Activated CD8-positive, alpha-beta memory T cell treated with anti-CD3 and anti-CD28 coated beads, Interleukin-2, amount 10 ng/mL, durations not matched to agents 7 days and 5 days (primary cell): ENCODE results near the gene PCDH9. TPM values are rescaled to one million over a fixed set of nuclear protein-coding genes. Genes with fewer than 3 reads are reported as not detected.

Source experiments
- ATAC-seq: fragments of 150-1000 bp; cut with Tn5 transposase; one replicate; pipeline ENCODE4 v1.10.0; 2021; ENCODE audit warnings: moderate library complexity
- CTCF ChIA-PET: fragments of 350-600 bp; sonication (Branson Sonifier 250); formaldehyde crosslinking; loops from one replicate; lab custom pipeline; 2021; ENCODE audit warnings: antibody characterized with exemption; lab: Charles Lee
- DNase-seq: peaks from one replicate; pipeline ENCODE4 v3.0.0-alpha.2; 2020
- H3K27ac Mint-ChIP-seq: one replicate; pipeline ENCODE4 v1.8.0; 2021; ENCODE audit warnings: mild to moderate bottlenecking, mixed read lengths
- H3K27me3 Mint-ChIP-seq: one replicate; pipeline ENCODE4 v1.8.0; 2021; ENCODE audit warnings: mixed read lengths
- H3K36me3 Mint-ChIP-seq: one replicate; pipeline ENCODE4 v1.8.0; 2021; ENCODE audit warnings: mild to moderate bottlenecking, mixed read lengths
- H3K4me1 Mint-ChIP-seq: one replicate; pipeline ENCODE4 v1.8.0; 2021; ENCODE audit warnings: mixed read lengths
- H3K4me3 Mint-ChIP-seq: one replicate; pipeline ENCODE4 v1.8.0; 2021; ENCODE audit warnings: mild to moderate bottlenecking, moderate library complexity, mixed read lengths
- H3K9me3 Mint-ChIP-seq: one replicate; pipeline ENCODE4 v1.8.0; 2022; ENCODE audit warnings: low read depth, mixed read lengths
- total RNA-seq, 2 experiments: library from RNA; stranded (reverse); gene quantifications; one replicate each; pipeline ENCODE4 v1.2.3, GENCODE V29; 2021

Gene PCDH9
- total RNA-seq, 2 experiments from 2014 or later = 0.14 to 0.15 TPM

DNA sequence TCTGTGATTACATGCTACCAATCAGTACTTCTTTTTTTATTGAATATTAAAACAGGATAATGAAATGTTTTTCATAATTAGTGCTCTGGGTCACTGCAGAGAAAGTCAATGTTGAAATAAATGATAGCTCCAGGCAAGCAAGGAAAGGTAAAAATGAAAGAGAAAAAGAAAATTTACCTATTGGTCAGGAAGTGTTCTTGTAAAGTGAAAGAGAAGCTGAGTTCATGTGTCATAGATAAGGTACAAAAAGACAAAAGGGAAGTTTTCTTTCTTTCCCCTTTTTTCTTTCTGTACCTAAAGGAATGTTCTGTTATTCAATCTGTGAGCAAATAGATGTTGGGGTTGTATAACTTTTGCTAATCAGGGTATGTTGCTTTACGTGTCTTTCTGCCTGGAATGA lies 197.0 kb downstream of the PCDH9 start:
- no peak for DNase-seq

DNA sequence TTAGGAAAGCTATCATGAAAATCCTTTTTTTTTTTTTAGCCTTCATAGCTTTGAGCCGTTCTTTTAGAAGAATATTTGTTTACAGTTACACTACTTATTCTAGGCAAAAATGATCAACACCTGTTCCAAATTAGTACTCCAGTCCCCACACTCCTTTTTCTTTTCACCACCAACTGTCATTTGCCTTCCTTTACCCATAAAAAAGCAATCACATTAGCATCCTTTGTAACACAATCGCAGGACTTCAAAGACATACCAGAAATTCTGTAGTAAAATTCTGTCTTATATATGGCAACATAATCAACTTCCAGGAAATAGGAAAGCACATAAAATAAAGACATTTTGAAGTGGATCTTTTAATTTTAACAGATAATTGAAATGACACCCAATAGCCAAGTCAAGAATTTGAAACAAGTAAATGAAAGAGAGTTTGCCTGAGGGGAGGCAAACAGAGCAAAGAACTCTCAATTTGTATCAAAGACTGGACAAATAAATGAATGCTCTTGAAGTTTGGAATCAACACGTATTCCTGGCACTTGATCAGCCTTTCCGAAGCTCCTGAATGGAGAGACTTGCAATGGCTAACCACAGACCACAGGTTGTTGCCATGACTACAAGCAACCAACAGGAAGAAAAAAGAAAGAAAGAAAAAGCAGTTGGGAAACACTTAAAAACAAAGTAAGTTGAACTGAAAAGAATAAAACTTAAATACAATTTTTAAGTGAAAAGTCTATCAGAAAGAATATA lies 206.8 kb downstream of the PCDH9 start:
- Mint-ChIP-seq H3K4me1 (no peaks in the 10 kb centered on the region), H3K4me3 (no peak overlapping the region), H3K27ac (no peak overlapping the region), H3K36me3 (no peaks in the 10 kb centered on the region), H3K9me3 (peaks cover 4% of the 10 kb centered on the region), H3K27me3 (no peaks in the 10 kb centered on the region)
- DNase-seq (no peak), ATAC-seq (no peak)
- CTCF ChIA-PET = no interaction called here

More for the DNA sequence above, 197.0 kb downstream of the PCDH9 start:
- no peak overlapping the region for H3K27ac Mint-ChIP-seq
- H3K4me1 Mint-ChIP-seq = no peaks in the 10 kb centered on the region
- H3K4me3 Mint-ChIP-seq = no peak overlapping the region
- peaks cover 1% of the 10 kb centered on the region for H3K9me3 Mint-ChIP-seq
- H3K27me3 Mint-ChIP-seq = no peaks in the 10 kb centered on the region
- CTCF ChIA-PET = no interaction called here
- H3K36me3 Mint-ChIP-seq = no peaks in the 10 kb centered on the region
- no peak for ATAC-seq

DNA sequence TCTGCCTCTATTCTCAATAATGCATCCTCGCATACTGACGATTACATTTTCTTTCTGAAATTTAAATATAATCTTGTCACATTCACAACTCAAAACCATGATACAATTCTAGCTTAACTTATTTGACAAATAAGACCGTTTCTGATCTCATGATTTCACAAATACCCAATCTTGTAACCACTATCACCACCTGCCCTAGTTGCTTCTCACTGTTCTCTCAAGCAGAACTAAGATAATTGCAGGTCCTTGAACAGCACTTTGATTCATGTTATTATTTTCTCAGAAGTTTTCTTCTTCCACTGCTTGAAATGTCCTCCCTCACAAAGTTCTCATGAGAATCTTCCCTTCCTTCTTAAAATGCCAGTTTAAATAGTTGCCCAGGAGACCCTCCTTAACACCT lies 211.4 kb downstream of the PCDH9 start:
- no peak for DNase-seq
- Mint-ChIP-seq H3K4me3 (no peak overlapping the region), H3K27me3 (no peaks in the 10 kb centered on the region), H3K36me3 (no peaks in the 10 kb centered on the region), H3K9me3 (peaks cover 9% of the 10 kb centered on the region), H3K4me1 (no peaks in the 10 kb centered on the region), H3K27ac (no peak overlapping the region)
- no peak for ATAC-seq
- CTCF ChIA-PET = no interaction called here

DNA sequence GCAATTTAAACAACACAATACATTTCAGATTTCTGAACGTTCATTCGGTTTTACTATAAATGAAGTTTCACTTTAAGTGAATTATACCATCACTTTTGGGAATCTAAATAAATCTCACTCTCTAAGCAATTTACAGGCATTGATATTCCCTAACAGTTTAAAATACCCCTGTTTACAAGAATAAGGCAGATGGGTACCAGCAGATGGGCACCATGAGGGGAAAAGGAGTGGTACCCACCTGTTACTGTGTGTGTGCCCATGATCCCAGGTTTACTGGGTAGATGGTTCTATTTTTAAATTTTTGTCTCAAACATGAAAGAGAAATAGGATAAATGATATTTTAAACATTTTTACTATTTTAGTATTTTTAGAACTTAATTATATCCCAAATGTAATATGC lies 212.9 kb downstream of the PCDH9 start:
- no peaks in the 10 kb centered on the region for H3K27me3 Mint-ChIP-seq
- H3K4me3 Mint-ChIP-seq = no peak overlapping the region
- no peak for ATAC-seq
- no peak overlapping the region for H3K27ac Mint-ChIP-seq
- CTCF ChIA-PET = no interaction called here
- no peak for DNase-seq
- H3K9me3 Mint-ChIP-seq = peaks cover 12% of the 10 kb centered on the region
- no peaks in the 10 kb centered on the region for H3K4me1 Mint-ChIP-seq
- H3K36me3 Mint-ChIP-seq = no peaks in the 10 kb centered on the region

DNA sequence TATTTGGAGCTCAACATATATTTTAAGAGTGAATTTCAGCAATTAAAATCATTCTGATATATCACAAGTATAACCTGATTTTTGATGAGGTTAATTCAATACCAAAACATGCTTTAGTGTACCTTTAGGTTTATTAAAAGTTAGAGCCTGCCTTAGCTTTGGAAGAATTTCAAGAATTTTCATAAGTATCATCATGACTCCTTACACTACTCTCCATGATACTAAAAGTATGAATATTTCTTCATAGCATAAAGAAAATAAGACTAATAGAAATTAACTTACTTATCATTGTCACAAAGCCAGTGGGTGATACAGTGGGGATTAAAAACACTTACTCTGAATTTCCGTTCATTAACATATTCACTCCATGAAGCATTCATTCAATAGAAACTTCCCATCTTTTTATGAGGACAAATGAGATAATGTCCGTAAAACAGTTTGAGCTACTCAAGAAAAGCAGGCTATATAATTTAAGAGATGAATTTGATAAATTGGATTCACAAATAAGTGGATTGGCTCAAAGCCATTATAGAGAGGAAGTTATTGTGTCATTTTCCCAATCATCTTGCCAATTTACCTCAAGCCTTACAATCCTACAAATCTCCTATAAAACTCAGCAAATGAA lies 214.0 kb downstream of the PCDH9 start:
- Mint-ChIP-seq H3K9me3 (peaks cover 12% of the 10 kb centered on the region), H3K36me3 (no peaks in the 10 kb centered on the region), H3K4me1 (no peaks in the 10 kb centered on the region), H3K27ac (no peak overlapping the region), H3K27me3 (no peaks in the 10 kb centered on the region), H3K4me3 (no peak overlapping the region)
- CTCF ChIA-PET = no interaction called here
- no peak for DNase-seq
- ATAC-seq = no peak

DNA sequence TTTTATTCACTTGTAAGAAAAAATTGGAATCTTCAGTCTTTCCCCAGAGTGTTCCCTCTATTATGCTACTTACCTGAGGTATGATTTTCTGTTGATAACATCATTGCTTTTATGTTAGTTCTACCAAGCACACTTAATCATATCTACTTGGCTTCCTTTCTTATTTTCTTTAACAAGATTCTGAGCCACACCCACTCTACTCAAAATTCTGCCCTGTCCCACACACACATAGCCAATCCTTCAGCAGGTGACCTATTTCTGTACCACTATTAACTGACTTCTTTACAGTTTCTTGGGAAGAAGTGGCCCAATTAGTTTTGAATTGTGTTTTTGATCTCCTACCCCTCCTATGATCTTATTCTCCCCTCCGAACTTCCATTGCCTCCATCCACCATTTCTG lies 215.7 kb downstream of the PCDH9 start:
- peaks cover 12% of the 10 kb centered on the region for H3K9me3 Mint-ChIP-seq
- H3K36me3 Mint-ChIP-seq = no peaks in the 10 kb centered on the region
- no peak overlapping the region for H3K4me3 Mint-ChIP-seq
- H3K27me3 Mint-ChIP-seq = no peaks in the 10 kb centered on the region
- ATAC-seq (no peak), DNase-seq (no peak)
- H3K27ac Mint-ChIP-seq = no peak overlapping the region
- H3K4me1 Mint-ChIP-seq = no peaks in the 10 kb centered on the region
- CTCF ChIA-PET = no interaction called here

DNA sequence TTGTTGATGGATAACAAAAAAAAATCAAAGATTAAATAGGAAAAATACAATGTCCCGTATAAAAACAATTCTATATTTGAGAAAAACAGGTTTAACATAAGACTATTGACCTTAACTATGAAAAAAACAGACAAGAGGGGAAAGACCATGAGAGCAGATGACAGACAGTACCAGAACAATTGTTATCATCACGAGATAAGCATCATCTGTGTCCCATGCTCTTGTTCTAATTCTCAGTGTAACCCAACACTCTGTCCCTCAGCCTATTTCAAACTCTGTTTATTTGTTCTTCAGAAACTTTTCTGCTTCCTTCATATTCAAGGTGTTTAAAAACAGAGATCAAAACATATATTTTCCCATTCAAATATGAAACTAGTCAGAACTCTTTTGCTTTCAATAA lies 216.4 kb downstream of the PCDH9 start:
- ATAC-seq = no peak
- no peak for DNase-seq
- peaks cover 9% of the 10 kb centered on the region for H3K9me3 Mint-ChIP-seq
- no peaks in the 10 kb centered on the region for H3K27me3 Mint-ChIP-seq
- H3K27ac Mint-ChIP-seq = no peak overlapping the region
- CTCF ChIA-PET = no interaction called here
- H3K36me3 Mint-ChIP-seq = no peaks in the 10 kb centered on the region
- H3K4me1 Mint-ChIP-seq = no peaks in the 10 kb centered on the region
- no peak overlapping the region for H3K4me3 Mint-ChIP-seq

DNA sequence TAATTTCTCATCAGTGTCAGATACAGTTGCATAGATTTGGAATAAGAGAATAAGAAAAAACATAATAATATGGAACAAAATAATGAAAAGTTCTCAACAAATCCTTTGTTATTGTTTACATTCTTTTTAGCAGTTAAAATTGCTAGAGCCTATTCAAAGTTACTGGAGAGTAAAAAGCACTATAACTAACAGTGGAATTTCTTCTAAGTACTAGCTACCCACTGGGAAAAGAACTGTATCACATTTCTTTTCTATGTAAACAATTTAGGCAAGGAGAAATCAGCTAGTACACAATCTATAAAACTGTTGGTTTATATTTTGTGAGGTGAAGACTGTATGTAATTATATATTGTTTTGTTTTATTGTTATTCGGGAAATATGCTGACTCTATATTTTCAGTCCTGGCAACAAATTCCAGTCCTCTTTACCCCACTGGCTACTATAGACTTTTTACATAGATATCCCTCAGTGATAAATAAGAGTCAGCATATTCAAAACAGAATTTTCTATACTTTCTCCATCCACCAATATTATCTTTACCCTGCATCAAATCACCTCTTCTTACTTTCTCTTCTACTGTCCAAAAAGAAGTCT lies 222.0 kb downstream of the PCDH9 start:
- Mint-ChIP-seq H3K4me3 (no peak overlapping the region), H3K27ac (no peak overlapping the region), H3K9me3 (peaks cover 5% of the 10 kb centered on the region), H3K4me1 (no peaks in the 10 kb centered on the region), H3K27me3 (no peaks in the 10 kb centered on the region), H3K36me3 (no peaks in the 10 kb centered on the region)
- CTCF ChIA-PET = no interaction called here
- ATAC-seq = no peak
- no peak for DNase-seq

DNA sequence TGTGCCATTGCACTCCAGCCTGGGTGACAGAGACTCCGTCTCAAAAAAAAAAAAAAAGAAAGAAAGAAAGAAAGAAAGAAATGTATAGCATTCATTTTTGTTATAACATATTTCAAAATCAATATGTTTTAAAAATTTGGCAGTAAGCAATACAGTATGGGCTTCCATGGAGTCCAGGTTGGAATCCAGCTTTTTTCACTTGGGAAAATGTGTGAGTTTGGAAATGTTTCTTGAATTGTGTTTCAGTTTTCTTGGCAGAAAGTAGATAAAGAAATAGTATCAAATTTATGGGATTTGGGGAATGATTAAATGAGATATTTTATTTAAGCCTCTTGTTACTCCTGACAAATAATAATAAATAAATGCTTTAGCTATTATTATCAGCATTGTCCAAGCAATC lies 225.6 kb downstream of the PCDH9 start:
- H3K9me3 Mint-ChIP-seq = peaks cover 3% of the 10 kb centered on the region
- no peak overlapping the region for H3K4me3 Mint-ChIP-seq
- ATAC-seq (no peak), DNase-seq (no peak)
- H3K36me3 Mint-ChIP-seq = no peaks in the 10 kb centered on the region
- H3K27ac Mint-ChIP-seq = no peak overlapping the region
- H3K4me1 Mint-ChIP-seq = no peaks in the 10 kb centered on the region
- CTCF ChIA-PET = no interaction called here
- no peaks in the 10 kb centered on the region for H3K27me3 Mint-ChIP-seq

DNA sequence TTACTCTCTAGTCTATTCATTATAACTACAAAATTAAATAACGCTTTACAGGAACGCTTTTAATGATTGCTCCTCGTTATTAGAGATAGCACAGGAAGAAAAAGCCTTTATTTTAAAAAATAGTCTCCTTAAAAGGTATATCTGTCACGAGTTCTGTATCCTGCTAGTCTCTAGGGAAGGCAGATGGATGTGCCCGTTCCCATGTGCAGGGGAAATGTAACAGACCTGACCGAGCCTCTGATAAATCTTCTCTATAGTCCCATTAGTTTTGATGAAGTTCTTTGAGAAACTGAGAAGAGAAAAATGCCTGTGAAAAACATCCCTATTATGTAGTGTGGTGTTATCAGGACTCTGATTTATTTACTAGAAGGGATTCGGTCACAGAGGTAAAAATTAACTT lies 226.4 kb downstream of the PCDH9 start:
- H3K27me3 Mint-ChIP-seq = no peaks in the 10 kb centered on the region
- H3K4me1 Mint-ChIP-seq = no peaks in the 10 kb centered on the region
- no peak overlapping the region for H3K27ac Mint-ChIP-seq
- ATAC-seq = no peak
- H3K36me3 Mint-ChIP-seq = no peaks in the 10 kb centered on the region
- DNase-seq = no peak
- CTCF ChIA-PET = no interaction called here
- no peak overlapping the region for H3K4me3 Mint-ChIP-seq
- H3K9me3 Mint-ChIP-seq = peaks cover 6% of the 10 kb centered on the region

DNA sequence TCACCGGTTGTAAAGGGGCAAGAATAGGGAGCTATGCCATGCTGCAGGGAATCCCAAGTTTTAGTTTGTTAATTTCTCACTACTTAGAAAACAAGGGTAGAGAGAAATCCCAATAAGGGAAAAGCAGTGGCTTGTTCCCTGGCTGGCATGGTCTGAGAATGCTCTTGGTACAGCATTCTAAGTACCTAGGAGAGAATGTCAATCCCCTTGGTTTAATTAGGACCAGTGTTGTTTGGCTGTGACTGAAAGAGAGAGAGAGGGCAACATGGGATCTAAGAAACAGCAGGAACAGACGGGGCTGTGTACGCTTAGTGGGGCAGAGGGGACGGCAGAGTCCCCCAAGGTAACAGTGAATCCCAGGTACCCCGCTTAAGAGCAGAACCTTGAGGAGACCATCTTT lies 228.8 kb downstream of the PCDH9 start:
- DNase-seq = no peak
- no peaks in the 10 kb centered on the region for H3K27me3 Mint-ChIP-seq
- H3K4me3 Mint-ChIP-seq = no peak overlapping the region
- peaks cover 6% of the 10 kb centered on the region for H3K9me3 Mint-ChIP-seq
- CTCF ChIA-PET = no interaction called here
- H3K36me3 Mint-ChIP-seq = no peaks in the 10 kb centered on the region
- ATAC-seq = no peak
- H3K4me1 Mint-ChIP-seq = no peaks in the 10 kb centered on the region
- no peak overlapping the region for H3K27ac Mint-ChIP-seq

DNA sequence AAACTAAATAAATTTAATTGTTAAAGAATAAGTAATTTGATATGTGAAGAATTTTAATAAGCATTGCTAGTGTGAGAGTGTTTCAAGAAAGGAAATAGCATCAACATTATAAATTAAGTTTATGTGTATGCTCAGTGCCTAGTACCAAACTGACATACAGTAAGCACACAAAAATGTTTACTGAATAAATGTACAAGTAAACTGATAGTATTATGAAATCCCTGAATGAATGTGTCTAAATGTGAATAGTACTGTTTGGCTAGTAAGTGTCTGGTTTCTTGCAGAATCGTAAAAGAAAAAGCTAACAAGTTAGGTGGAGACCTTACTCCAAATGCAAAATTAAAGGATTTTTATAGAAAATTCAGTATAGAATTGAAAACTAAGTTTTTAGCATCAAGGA lies 233.6 kb downstream of the PCDH9 start:
- DNase-seq (no peak), ATAC-seq (no peak)
- Mint-ChIP-seq H3K4me1 (no peaks in the 10 kb centered on the region), H3K27me3 (no peaks in the 10 kb centered on the region), H3K27ac (no peak overlapping the region), H3K4me3 (no peak overlapping the region), H3K9me3 (peaks cover 5% of the 10 kb centered on the region), H3K36me3 (no peaks in the 10 kb centered on the region)
- CTCF ChIA-PET = no interaction called here

DNA sequence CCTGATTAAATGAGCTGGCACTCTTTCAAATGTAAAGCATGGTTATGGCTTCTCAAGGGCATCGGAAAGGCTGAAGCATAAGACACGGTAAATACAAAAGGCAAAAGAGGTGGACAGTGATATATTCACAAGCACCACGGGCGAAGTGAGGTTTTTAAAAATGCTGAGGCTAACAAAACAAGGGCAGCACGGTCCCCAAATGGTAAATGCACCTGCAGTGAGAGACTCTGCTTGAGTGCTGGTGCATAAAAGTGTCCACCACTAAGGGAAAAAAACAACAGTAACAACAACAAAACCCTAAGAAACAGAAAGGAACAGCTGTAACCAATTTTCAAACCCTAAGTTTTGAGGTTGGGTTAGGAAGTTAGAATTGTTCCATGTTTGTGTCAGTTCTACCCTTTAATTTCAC lies 234.9 kb downstream of the PCDH9 start:
- CTCF ChIA-PET = no interaction called here
- DNase-seq (no peak), ATAC-seq (no peak)
- Mint-ChIP-seq H3K9me3 (peaks cover 3% of the 10 kb centered on the region), H3K27ac (no peak overlapping the region), H3K36me3 (no peaks in the 10 kb centered on the region), H3K27me3 (no peaks in the 10 kb centered on the region), H3K4me1 (no peaks in the 10 kb centered on the region), H3K4me3 (no peak overlapping the region)

DNA sequence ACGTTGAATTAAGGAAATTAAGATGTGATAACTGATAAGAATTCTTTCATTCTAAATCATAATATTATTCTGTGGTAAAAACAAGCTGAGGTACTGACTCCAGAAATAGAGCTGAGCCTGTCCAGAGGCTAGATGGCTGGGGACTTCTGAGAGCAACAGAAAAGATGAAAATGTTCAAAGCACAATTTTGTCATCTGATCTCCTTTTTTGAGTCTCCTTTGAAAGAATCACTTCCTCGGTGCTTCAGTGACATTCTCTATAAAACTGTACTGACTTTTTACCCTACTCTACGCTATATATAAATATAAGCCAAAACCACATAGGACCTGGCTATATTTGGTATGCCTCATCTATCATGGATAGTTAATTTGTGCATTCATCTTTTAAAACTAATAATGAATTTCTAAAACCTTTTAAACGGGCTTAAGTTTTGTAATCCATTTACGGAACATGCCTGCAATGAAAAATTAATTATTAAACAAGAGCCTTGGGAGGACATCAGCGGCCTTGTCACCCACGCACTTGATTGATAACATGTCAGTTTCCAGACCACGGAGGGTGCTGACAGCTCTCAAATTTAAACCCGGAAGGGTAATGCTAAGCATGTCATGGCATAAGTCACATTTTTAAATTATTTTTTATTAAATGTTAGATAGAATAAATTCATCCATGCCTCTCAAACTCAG lies 235.5 kb downstream of the PCDH9 start:
- peaks cover 3% of the 10 kb centered on the region for H3K9me3 Mint-ChIP-seq
- no peak for ATAC-seq
- H3K4me3 Mint-ChIP-seq = no peak overlapping the region
- DNase-seq = no peak
- no peaks in the 10 kb centered on the region for H3K36me3 Mint-ChIP-seq
- no peaks in the 10 kb centered on the region for H3K4me1 Mint-ChIP-seq
- H3K27me3 Mint-ChIP-seq = no peaks in the 10 kb centered on the region
- CTCF ChIA-PET = no interaction called here
- no peak overlapping the region for H3K27ac Mint-ChIP-seq
